Activated CD4-positive, alpha-beta T cell treated with anti-CD3 and anti-CD28 coated beads for 24 hours (primary cell): ENCODE measurements around the gene UNC13B.
"Not testable (repeated sequence)": the region's sequence is repeated elsewhere in the genome, so short reads cannot be mapped to it uniquely, and the experiment has no call there.

Experiments
- DNase-seq, 2 donors: peaks; one replicate each; pipeline ENCODE4 v3.0.0-alpha.2; 2020; ENCODE audit warnings: low read depth in 2 of 2

The UNC13B gene

GRCh38 chr9:35226651-35227050, 64.8 kb downstream of the UNC13B start:
- DNase-seq, result no peak

GRCh38 chr9:35227284-35227683, 65.5 kb downstream of the UNC13B start:
- no peak for DNase-seq

- no peak for DNase-seq
These were observed 67.4 kb downstream of the UNC13B start for GRCh38 chr9:35229066-35229778.

GRCh38 chr9:35229779-35230143, 68.0 kb downstream of the UNC13B start:
- DNase-seq, result no peak

GRCh38 chr9:35232867-35233544, 71.2 kb downstream of the UNC13B start:
- DNase-seq, result no peak

GRCh38 chr9:35236692-35237091, 74.9 kb downstream of the UNC13B start:
- DNase-seq, result no peak

- DNase-seq, result no peak
These were observed 75.5 kb downstream of the UNC13B start for GRCh38 chr9:35237311-35237710.

GRCh38 chr9:35245945-35246344, 84.1 kb downstream of the UNC13B start:
- not testable (repeated sequence) for DNase-seq

- DNase-seq, result no peak
These were observed 91.3 kb downstream of the UNC13B start for GRCh38 chr9:35253075-35253474.

GRCh38 chr9:35254237-35254636, 92.4 kb downstream of the UNC13B start:
- no peak for DNase-seq

- no peak for DNase-seq
These were observed 93.4 kb downstream of the UNC13B start for GRCh38 chr9:35254984-35255857.

- no peak for DNase-seq
These were observed 96.3 kb downstream of the UNC13B start for GRCh38 chr9:35257986-35258659.

GRCh38 chr9:35258660-35259474, 97.1 kb downstream of the UNC13B start:
- peak; percentile 15 to 21 for DNase-seq

- DNase-seq, result no peak
These were observed 98.4 kb downstream of the UNC13B start for GRCh38 chr9:35260186-35260585.

- no peak for DNase-seq
These were observed 100.3 kb downstream of the UNC13B start for GRCh38 chr9:35262064-35262463.

GRCh38 chr9:35267710-35268109, 105.9 kb downstream of the UNC13B start:
- DNase-seq, result no peak

- DNase-seq, result no peak
These were observed 108.1 kb downstream of the UNC13B start for GRCh38 chr9:35269919-35270318.

- DNase-seq, result no peak
These were observed 109.8 kb downstream of the UNC13B start for GRCh38 chr9:35271637-35272036.

GRCh38 chr9:35272989-35273388, 111.2 kb downstream of the UNC13B start:
- no peak for DNase-seq

GRCh38 chr9:35273591-35273990, 111.8 kb downstream of the UNC13B start:
- DNase-seq, result no peak

- DNase-seq, result no peak
These were observed 113.2 kb downstream of the UNC13B start for GRCh38 chr9:35274993-35275392.
